KMS-11 (cell line): ENCODE results near the gene UGT2B7.
"Not testable (repeated sequence)": the region's sequence is repeated elsewhere in the genome, so short reads cannot be mapped to it uniquely, and the experiment has no call there.

Experiments
- H2AFZ ChIP-seq: fragments of 200-600 bp; sonication (generic); 2 replicates; pipeline ENCODE4 v1.6.1; 2016; ENCODE audit warnings: antibody characterized with exemption, mixed run types, low read depth
- H3K27ac ChIP-seq: fragments of 200-600 bp; sonication (generic); 2 replicates; pipeline ENCODE4 v1.6.1; 2016; ENCODE audit warnings: mild to moderate bottlenecking, mixed run types
- H3K27me3 ChIP-seq: fragments of 200-600 bp; sonication (generic); 2 replicates; pipeline ENCODE4 v1.6.1; 2017; ENCODE audit warnings: mild to moderate bottlenecking, low read depth, mixed run types, moderate library complexity; ENCODE audit not compliant: insufficient read depth
- H3K36me3 ChIP-seq: fragments of 200-600 bp; sonication (generic); 2 replicates; pipeline ENCODE4 v1.6.1; 2017; ENCODE audit warnings: mild to moderate bottlenecking, mixed run types; ENCODE audit not compliant: insufficient read depth
- H3K4me1 ChIP-seq: fragments of 200-600 bp; sonication (generic); 2 replicates; pipeline ENCODE4 v1.6.1; 2016; ENCODE audit warnings: mild to moderate bottlenecking, low read depth, mixed run types; ENCODE audit not compliant: poor library complexity, severe bottlenecking
- H3K4me2 ChIP-seq: fragments of 200-600 bp; sonication (generic); 2 replicates; pipeline ENCODE4 v1.7.0; 2016; ENCODE audit warnings: mild to moderate bottlenecking, mixed run types
- H3K4me3 ChIP-seq: fragments of 200-600 bp; sonication (generic); IDR thresholded peaks from 2 replicates; pipeline ENCODE4 v1.6.1; 2017; ENCODE audit warnings: low read depth, low read length, mixed read lengths; ENCODE audit not compliant: insufficient read depth
- H3K79me2 ChIP-seq: fragments of 200-600 bp; sonication (generic); 2 replicates; pipeline ENCODE4 v1.6.1; 2016; ENCODE audit warnings: low read depth, mixed run types; ENCODE audit not compliant: insufficient read depth
- H3K9ac ChIP-seq: fragments of 200-600 bp; sonication (generic); 2 replicates; pipeline ENCODE4 v1.6.1; 2016; ENCODE audit warnings: mild to moderate bottlenecking, mixed run types
- H4K20me1 ChIP-seq: fragments of 200-600 bp; sonication (generic); 2 replicates; pipeline ENCODE4 v1.6.1; 2016; ENCODE audit warnings: mild to moderate bottlenecking, mixed run types; ENCODE audit not compliant: insufficient read depth
- TF ChIP-seq, protein P1 (sequence below): fragments of 200-600 bp; sonication (generic); conservative IDR thresholded peaks from 2 replicates; pipeline ENCODE4 v1.6.1; 2017; ENCODE audit warnings: low read depth, mild to moderate bottlenecking, antibody characterized with exemption, low read length, moderate library complexity, mixed read lengths

UGT2B7 gene

DNA sequence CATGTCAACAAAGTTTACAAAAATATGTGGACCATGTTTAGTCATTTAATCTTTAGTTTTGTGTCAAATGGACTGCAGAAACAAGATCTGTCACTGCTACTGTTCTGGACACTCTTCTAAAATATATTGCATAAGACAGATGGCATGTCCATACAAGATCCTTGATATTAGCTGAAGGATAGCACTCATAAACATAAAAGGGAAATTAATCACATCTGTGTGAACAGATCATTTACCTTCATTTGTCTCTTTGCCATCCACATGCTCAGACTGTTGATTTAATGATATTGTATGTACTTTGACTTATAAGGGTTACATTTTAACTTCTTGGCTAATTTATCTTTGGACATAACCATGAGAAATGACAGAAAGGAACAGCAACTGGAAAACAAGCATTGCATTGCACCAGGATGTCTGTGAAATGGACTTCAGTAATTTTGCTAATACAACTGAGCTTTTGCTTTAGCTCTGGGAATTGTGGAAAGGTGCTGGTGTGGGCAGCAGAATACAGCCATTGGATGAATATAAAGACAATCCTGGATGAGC, at the start of gene UGT2B7:
Gene UGT2B7, plus strand, starts transcription at position 364 of the 546 bp plus-strand sequence. Its CDS starts 47 bp downstream, at position 411.
- TF ChIP-seq, protein P1, sequence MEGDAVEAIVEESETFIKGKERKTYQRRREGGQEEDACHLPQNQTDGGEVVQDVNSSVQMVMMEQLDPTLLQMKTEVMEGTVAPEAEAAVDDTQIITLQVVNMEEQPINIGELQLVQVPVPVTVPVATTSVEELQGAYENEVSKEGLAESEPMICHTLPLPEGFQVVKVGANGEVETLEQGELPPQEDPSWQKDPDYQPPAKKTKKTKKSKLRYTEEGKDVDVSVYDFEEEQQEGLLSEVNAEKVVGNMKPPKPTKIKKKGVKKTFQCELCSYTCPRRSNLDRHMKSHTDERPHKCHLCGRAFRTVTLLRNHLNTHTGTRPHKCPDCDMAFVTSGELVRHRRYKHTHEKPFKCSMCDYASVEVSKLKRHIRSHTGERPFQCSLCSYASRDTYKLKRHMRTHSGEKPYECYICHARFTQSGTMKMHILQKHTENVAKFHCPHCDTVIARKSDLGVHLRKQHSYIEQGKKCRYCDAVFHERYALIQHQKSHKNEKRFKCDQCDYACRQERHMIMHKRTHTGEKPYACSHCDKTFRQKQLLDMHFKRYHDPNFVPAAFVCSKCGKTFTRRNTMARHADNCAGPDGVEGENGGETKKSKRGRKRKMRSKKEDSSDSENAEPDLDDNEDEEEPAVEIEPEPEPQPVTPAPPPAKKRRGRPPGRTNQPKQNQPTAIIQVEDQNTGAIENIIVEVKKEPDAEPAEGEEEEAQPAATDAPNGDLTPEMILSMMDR = no peak
- Histone ChIP-seq H3K4me2 (no peak within 1 kb of the TSS), H3K4me3 (no peak within 1 kb of the TSS), H3K79me2 (no peaks in the 10 kb centered on the region), H4K20me1 (no peaks in the 10 kb centered on the region), H3K27ac (no peak within 1 kb of the TSS), H2AFZ (no peak within 1 kb of the TSS), H3K27me3 (no peaks in the 10 kb centered on the region), H3K36me3 (no peaks in the 10 kb centered on the region), H3K9ac (no peak within 1 kb of the TSS), H3K4me1 (no peaks in the 10 kb centered on the region)

DNA sequence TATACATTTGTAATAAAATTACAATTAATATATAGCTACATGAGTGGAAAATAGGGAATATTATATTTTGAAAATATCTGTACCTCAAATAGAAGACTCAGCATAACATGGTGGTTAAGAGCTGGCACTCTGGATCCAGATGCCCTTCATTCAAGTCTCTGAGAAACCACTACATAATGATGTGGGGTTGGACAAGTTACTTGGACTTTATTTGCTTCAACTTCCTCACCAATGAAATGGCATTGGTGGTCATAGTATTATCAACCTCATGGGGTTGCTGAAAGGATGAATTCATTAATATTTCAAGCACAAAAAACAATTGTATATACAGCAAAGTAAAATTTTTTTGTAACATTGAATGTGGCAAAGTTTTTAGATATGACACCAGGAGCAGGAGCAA, 46.4 kb upstream of the UGT2B7 start:
- Histone ChIP-seq H4K20me1 (no peaks in the 10 kb centered on the region), H3K4me2 (no peak overlapping the region), H2AFZ (no peak overlapping the region), H3K4me1 (no peaks in the 10 kb centered on the region), H3K36me3 (no peaks in the 10 kb centered on the region), H3K27ac (no peak overlapping the region), H3K79me2 (no peaks in the 10 kb centered on the region), H3K9ac (no peak overlapping the region), H3K4me3 (no peak overlapping the region), H3K27me3 (no peaks in the 10 kb centered on the region)
- TF ChIP-seq, protein P1 = no peak

DNA sequence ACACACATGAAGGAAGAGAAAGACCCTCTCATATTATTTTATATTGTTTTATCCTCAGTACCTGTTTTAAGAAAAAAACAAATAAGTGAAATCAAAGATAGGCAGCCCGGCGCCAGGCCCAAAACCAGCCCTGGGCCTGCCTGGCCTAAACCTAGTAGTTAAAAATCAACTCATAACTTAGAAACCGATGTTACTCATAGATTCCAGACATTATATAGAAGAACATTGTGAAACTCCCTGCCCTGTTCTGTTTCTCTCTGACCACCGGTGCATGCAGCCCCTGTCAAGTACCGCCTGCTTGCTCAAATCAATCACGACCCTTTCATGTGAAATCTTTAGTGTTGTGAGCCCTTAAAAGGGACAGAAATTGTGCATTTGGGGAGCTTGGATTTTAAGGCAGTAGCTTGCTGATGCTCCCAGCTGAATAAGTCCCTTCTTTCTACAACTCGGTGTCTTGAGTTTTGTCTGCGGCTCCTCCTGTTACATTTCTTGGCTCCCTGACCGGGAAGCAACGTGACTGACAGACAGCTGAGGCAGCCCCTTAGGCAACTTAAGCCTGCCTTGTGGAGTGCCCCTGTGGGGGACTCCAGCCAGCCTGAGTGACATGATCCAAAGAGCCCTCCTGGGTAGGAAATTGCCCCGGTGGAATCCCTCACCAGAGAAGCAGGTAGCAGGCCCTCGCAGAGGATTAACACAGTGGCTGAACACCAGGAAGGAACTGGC, 45.3 kb upstream of the UGT2B7 start:
- H3K36me3 ChIP-seq, H3K27ac ChIP-seq, H2AFZ ChIP-seq, H3K4me3 ChIP-seq, H3K79me2 ChIP-seq, H4K20me1 ChIP-seq, H3K27me3 ChIP-seq, H3K4me2 ChIP-seq, H3K9ac ChIP-seq, H3K4me1 ChIP-seq: not testable (repeated sequence)

DNA sequence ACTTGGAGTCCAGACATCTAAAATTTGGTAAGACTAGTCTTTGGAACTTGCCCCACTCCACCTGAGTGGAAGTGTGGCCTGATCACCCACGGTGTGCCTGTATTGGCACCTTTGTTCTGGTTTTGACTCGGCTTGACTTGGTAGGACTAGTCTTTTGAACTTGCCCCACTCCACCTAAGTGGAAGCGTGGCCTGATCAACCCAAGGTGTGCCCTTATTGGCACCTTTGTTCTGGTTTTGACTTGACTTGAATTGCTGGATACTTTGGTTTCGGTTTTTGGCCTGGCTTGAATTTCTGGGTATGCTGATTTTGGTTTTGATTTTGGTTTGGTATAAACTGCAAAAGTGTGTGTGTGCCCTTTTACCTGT, 44.7 kb upstream of the UGT2B7 start:
- Histone ChIP-seq H3K4me1 (no peaks in the 10 kb centered on the region), H3K79me2 (no peaks in the 10 kb centered on the region), H3K4me3 (no peak overlapping the region), H3K27ac (no peak overlapping the region), H4K20me1 (no peaks in the 10 kb centered on the region), H2AFZ (no peak overlapping the region), H3K9ac (no peak overlapping the region), H3K36me3 (no peaks in the 10 kb centered on the region), H3K4me2 (no peak overlapping the region), H3K27me3 (no peaks in the 10 kb centered on the region)
- TF ChIP-seq, protein P1 = no peak

DNA sequence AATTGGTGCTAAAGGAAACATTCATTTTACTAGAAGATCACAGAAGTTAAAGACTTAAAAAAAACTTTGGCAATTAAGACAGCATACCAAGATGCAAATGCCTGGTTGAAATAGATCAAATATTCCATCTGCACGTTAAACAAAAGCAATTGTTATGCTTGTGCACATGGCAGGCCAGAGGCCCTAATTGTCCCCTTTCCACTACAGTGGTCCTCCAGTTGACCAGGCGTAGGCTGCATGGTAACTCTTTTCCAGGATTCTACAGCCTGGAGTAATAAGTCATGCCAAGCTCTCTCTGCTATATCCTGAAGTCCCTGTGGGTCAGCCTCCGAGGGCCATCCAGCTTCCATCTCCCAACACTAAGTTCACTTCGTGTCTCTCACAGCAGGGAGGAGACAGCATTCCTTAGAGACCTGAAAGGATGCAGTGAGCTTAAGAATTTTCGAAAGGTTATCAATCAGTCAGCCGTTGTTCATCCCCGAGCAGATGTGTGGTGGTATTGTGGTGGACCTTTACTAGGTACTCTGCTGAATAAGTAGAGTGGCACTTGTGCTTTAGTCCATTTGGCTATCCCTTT, 42.9 kb upstream of the UGT2B7 start:
- H3K4me3 ChIP-seq, H3K27ac ChIP-seq, H3K27me3 ChIP-seq, H3K79me2 ChIP-seq, H3K9ac ChIP-seq, H2AFZ ChIP-seq, H3K4me1 ChIP-seq, H3K36me3 ChIP-seq, H4K20me1 ChIP-seq, H3K4me2 ChIP-seq: not testable (repeated sequence)

DNA sequence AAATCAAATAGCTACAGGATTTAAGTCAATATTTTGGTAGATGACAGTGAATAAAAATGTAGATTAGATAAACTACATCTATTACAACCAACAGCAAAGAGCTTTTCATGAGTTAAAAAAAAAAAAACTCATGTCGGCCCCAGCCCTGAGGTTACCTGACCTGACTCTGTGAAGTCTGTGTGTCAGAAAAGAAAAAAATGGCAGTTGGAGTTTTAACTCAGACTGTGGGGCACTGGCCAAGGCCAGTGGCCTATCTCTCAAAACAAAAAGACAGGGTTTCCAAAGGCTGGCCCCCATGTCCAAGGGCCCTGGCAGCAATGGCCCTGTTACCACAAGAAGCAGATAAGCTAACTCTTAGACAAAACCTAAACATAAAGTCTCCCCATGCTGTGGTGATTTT, 42.2 kb upstream of the UGT2B7 start:
- H4K20me1 ChIP-seq, H3K79me2 ChIP-seq, H3K27ac ChIP-seq, H3K36me3 ChIP-seq, H3K4me2 ChIP-seq, H3K4me3 ChIP-seq, H2AFZ ChIP-seq, H3K4me1 ChIP-seq, H3K27me3 ChIP-seq, H3K9ac ChIP-seq: not testable (repeated sequence)
